ENCODE measurements around the gene CFAP141.
A peak's percentile ranks its signal among the peaks of the same experiment; 100 is the strongest.
"Not testable (repeated sequence)": the region's sequence is repeated elsewhere in the genome, so short reads cannot be mapped to it uniquely, and the experiment has no call there.

Gene CFAP141

GRCh38 chr1:154206196-154206595 is at the start of gene CFAP141:
Gene CFAP141, minus strand, starts transcription at chr1:154206333. Its CDS starts 26 bp downstream, at chr1:154206307.
- no peak for DNase-seq (ENCODE audit: low read depth in 1 of 2, low spot score in 1 of 2)

GRCh38 chr1:154253671-154254070 is 47.5 kb upstream of the CFAP141 start:
- no peak for DNase-seq (ENCODE audit: low read depth in 1 of 2, low spot score in 1 of 2)

GRCh38 chr1:154241703-154242351 is 35.7 kb upstream of the CFAP141 start:
- no peak for DNase-seq (ENCODE audit: low read depth in 1 of 2, low spot score in 1 of 2)

GRCh38 chr1:154240294-154240833 is 34.2 kb upstream of the CFAP141 start:
- no peak for DNase-seq (ENCODE audit: low read depth in 1 of 2, low spot score in 1 of 2)

- no peak for DNase-seq (ENCODE audit: low read depth in 1 of 2, low spot score in 1 of 2)
These were observed 33.4 kb upstream of the CFAP141 start for GRCh38 chr1:154239491-154239890.

- DNase-seq (ENCODE audit: low read depth in 1 of 2, low spot score in 1 of 2), result no peak
These were observed 31.9 kb upstream of the CFAP141 start for GRCh38 chr1:154237880-154238506.

- DNase-seq (ENCODE audit: low read depth in 1 of 2, low spot score in 1 of 2), result no peak
These were observed 31.3 kb upstream of the CFAP141 start for GRCh38 chr1:154237435-154237834.

- DNase-seq (ENCODE audit: low read depth in 1 of 2, low spot score in 1 of 2), result no peak
These were observed 30.7 kb upstream of the CFAP141 start for GRCh38 chr1:154236855-154237254.

- DNase-seq (ENCODE audit: low read depth in 1 of 2, low spot score in 1 of 2), result not testable (repeated sequence)
These were observed 27.0 kb upstream of the CFAP141 start for GRCh38 chr1:154233127-154233526.

- not testable (repeated sequence) for DNase-seq (ENCODE audit: low read depth in 1 of 2, low spot score in 1 of 2)
These were observed 25.0 kb upstream of the CFAP141 start for GRCh38 chr1:154231112-154231511.

- DNase-seq (ENCODE audit: low read depth in 1 of 2, low spot score in 1 of 2), result no peak
These were observed 19.2 kb upstream of the CFAP141 start for GRCh38 chr1:154225370-154225769.

GRCh38 chr1:154223621-154224020 is 17.5 kb upstream of the CFAP141 start:
- no peak for DNase-seq (ENCODE audit: low read depth in 1 of 2, low spot score in 1 of 2)

- no peak for DNase-seq (ENCODE audit: low read depth in 1 of 2, low spot score in 1 of 2)
These were observed 16.8 kb upstream of the CFAP141 start for GRCh38 chr1:154222918-154223317.

GRCh38 chr1:154222518-154222917 is 16.4 kb upstream of the CFAP141 start:
- no peak for DNase-seq (ENCODE audit: low read depth in 1 of 2, low spot score in 1 of 2)

GRCh38 chr1:154221278-154222001 is 15.3 kb upstream of the CFAP141 start:
- DNase-seq (ENCODE audit: low read depth in 1 of 2, low spot score in 1 of 2), result peak; percentile 51 to 55

GRCh38 chr1:154220970-154221277 is 14.8 kb upstream of the CFAP141 start:
- DNase-seq (ENCODE audit: low read depth in 1 of 2, low spot score in 1 of 2), result no peak

- peak; percentile 94 to 98 for DNase-seq (ENCODE audit: low read depth in 1 of 2, low spot score in 1 of 2)
These were observed 14.2 kb upstream of the CFAP141 start, which contains the start of gene UBAP2L for GRCh38 chr1:154220071-154220969. Gene UBAP2L, plus strand, starts transcription at chr1:154220955. Its CDS starts 4,169 bp downstream, at chr1:154225124.

GRCh38 chr1:154219541-154219940 is 13.4 kb upstream of the CFAP141 start:
- DNase-seq (ENCODE audit: low read depth in 1 of 2, low spot score in 1 of 2), result no peak

- no peak for DNase-seq (ENCODE audit: low read depth in 1 of 2, low spot score in 1 of 2)
These were observed 12.4 kb upstream of the CFAP141 start for GRCh38 chr1:154218545-154218944.

GRCh38 chr1:154213274-154213673 is 7.1 kb upstream of the CFAP141 start:
- peak in 1 of 2 donors; percentile 17 for DNase-seq (ENCODE audit: low read depth in 1 of 2, low spot score in 1 of 2)

GRCh38 chr1:154212083-154212482 is 6.0 kb upstream of the CFAP141 start:
- DNase-seq (ENCODE audit: low read depth in 1 of 2, low spot score in 1 of 2), result no peak
